ENCODE data around the gene CFAP45. TPM values are rescaled to one million over a fixed set of nuclear protein-coding genes. Genes with fewer than 3 reads are reported as not detected.

Gene CFAP45
- total RNA-seq, 2 experiments from 2014 or later = 1.3 to 1.4 TPM

- H3K27me3 Mint-ChIP-seq = no peaks in the 10 kb centered on the region
- H3K27ac Mint-ChIP-seq = peak overlapping the region; percentile 98
- TF ChIP-seq, protein P1, sequence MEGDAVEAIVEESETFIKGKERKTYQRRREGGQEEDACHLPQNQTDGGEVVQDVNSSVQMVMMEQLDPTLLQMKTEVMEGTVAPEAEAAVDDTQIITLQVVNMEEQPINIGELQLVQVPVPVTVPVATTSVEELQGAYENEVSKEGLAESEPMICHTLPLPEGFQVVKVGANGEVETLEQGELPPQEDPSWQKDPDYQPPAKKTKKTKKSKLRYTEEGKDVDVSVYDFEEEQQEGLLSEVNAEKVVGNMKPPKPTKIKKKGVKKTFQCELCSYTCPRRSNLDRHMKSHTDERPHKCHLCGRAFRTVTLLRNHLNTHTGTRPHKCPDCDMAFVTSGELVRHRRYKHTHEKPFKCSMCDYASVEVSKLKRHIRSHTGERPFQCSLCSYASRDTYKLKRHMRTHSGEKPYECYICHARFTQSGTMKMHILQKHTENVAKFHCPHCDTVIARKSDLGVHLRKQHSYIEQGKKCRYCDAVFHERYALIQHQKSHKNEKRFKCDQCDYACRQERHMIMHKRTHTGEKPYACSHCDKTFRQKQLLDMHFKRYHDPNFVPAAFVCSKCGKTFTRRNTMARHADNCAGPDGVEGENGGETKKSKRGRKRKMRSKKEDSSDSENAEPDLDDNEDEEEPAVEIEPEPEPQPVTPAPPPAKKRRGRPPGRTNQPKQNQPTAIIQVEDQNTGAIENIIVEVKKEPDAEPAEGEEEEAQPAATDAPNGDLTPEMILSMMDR (IDR thresholded peaks at IDR 0.05) = no peak
- intact Hi-C loops (cut with micrococcal nuclease) = no loop called here
- ATAC-seq (no peak), DNase-seq (peak; percentile 35)
- peaks cover 67% of the 10 kb centered on the region for H3K36me3 Mint-ChIP-seq (ENCODE audit: low read depth)
- peaks cover 70% of the 10 kb centered on the region for H3K4me1 Mint-ChIP-seq (ENCODE audit: low read depth)
- ChIA-PET POLR2A (interaction anchor here (0.6 to 4.7 kb wide), 7 partner anchors 6 to 235 kb away, joined by 3 to 56 read pairs (median 4); partner anchors contain the start of gene SLAMF8), CTCF (interaction anchor here (1.2 to 21.5 kb wide), 4 partner anchors 15 to 125 kb away, joined by 3 to 374 read pairs (median 6); no protein-coding TSS in a partner anchor)
- H3K9me3 Mint-ChIP-seq = no peaks in the 10 kb centered on the region
- peak overlapping the region; percentile 92 for H3K4me3 Mint-ChIP-seq
Observed at GRCh38 chr1:159921251-159921650, 21.3 kb upstream of the CFAP45 start.

GRCh38 chr1:159920651-159921050, 20.7 kb upstream of the CFAP45 start:
- Mint-ChIP-seq H3K36me3 (ENCODE audit: low read depth) (peaks cover 67% of the 10 kb centered on the region), H3K4me1 (ENCODE audit: low read depth) (peaks cover 64% of the 10 kb centered on the region), H3K9me3 (no peaks in the 10 kb centered on the region), H3K27me3 (no peaks in the 10 kb centered on the region), H3K4me3 (no peak overlapping the region), H3K27ac (peak overlapping the region; percentile 98)
- intact Hi-C loops (cut with micrococcal nuclease) = no loop called here
- ATAC-seq (no peak), DNase-seq (no peak)
- ChIA-PET POLR2A (interaction anchor here (0.7 to 1.4 kb wide), 2 partner anchors 17 to 53 kb away, joined by 3 to 4 read pairs; no protein-coding TSS in a partner anchor), CTCF (interaction anchor here (1.6 to 21.5 kb wide), 3 partner anchors 15 to 84 kb away, joined by 4 to 374 read pairs (median 8); no protein-coding TSS in a partner anchor)
- TF ChIP-seq, protein P1 (IDR thresholded peaks at IDR 0.05) = no peak

DNA sequence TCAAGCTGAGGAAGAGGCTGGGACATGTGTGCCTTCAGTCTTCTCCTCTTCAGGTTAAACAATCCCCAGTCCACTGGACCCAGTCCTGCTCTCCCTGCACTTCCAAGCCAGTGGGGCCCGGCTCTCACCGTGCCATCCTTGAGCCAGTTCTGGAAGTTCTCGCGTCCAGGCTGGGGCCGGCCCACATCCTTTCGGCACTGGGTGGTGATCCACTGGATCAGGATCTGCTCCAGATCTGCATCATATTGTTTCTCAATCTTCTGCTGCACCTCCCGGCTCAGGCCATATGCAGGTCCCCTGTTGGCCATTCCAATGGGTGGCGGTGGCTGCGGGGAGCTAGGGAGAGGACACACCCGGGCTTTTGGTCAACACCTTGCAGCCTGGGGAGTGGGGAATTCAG, 20.2 kb upstream of the CFAP45 start:
- POLR2A ChIA-PET = interaction anchor here (1.4 kb wide), 1 partner anchor 18 kb away, joined by 4 read pairs; no protein-coding TSS in a partner anchor

DNA sequence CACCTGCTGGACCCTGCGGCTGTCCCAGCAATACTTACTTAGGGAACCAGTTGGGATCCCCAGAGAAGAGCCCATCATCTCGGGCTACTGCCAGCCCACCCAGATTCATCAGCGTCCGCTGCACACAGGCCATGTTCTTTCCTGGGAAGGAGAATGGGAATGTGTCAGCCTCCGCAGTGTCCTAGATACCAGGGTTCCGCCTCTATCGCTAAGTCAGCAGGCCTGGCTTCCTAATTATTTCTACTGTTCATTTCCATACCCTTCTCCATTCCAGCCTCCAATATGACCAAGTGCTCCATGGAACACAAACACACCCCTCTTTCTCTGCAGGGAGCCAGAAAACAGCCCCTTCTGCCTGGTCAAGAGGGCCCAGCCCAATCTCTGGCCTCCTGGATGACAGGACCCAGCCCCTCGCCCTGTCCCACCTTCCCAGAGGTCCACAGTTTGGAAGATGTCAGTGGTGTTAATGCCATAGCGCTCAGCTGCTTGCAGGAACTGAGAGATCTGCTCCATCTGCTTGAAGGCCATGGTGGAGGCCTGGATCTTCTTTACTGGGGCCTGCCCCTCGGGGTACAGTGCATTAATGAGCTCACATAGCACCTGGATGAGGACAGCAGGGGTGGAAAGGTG, 19.4 kb upstream of the CFAP45 start:
- H3K4me1 Mint-ChIP-seq (ENCODE audit: low read depth) = peaks cover 66% of the 10 kb centered on the region

More for the DNA sequence above, 20.2 kb upstream of the CFAP45 start:
- Mint-ChIP-seq H3K36me3 (ENCODE audit: low read depth) (peaks cover 67% of the 10 kb centered on the region), H3K27me3 (no peaks in the 10 kb centered on the region), H3K4me3 (no peak overlapping the region), H3K4me1 (ENCODE audit: low read depth) (peaks cover 62% of the 10 kb centered on the region), H3K9me3 (no peaks in the 10 kb centered on the region), H3K27ac (peak overlapping the region; percentile 44)
- no peak for ATAC-seq
- DNase-seq = no peak
- TF ChIP-seq, protein P1 (IDR thresholded peaks at IDR 0.05) = no peak
- CTCF ChIA-PET = interaction anchor here (1.6 kb wide), 1 partner anchor 28 kb away, joined by 4 read pairs; no protein-coding TSS in a partner anchor
- intact Hi-C loops (cut with micrococcal nuclease) = no loop called here

More for the DNA sequence above, 19.4 kb upstream of the CFAP45 start:
- intact Hi-C loops (cut with micrococcal nuclease) = no loop called here
- Mint-ChIP-seq H3K27me3 (no peaks in the 10 kb centered on the region), H3K27ac (peak overlapping the region; percentile 39), H3K9me3 (no peaks in the 10 kb centered on the region), H3K4me3 (no peak overlapping the region), H3K36me3 (ENCODE audit: low read depth) (peaks cover 71% of the 10 kb centered on the region)
- POLR2A ChIA-PET = no interaction called here
- TF ChIP-seq, protein P1 (IDR thresholded peaks at IDR 0.05) = no peak
- ATAC-seq (no peak), DNase-seq (no peak)
- CTCF ChIA-PET = interaction anchor here (2.3 kb wide), 1 partner anchor 88 kb away, joined by 11 read pairs; no protein-coding TSS in a partner anchor

Measured in activated CD8-positive, alpha-beta T cell treated with anti-CD3 and anti-CD28 coated beads for 36 hours (primary cell).